Liver (tissue), 9 donors: ENCODE measurements around the gene PLA2G4E. TPM values are rescaled to one million over a fixed set of nuclear protein-coding genes. Genes with fewer than 3 reads are reported as not detected.

Experiments
- DNase-seq: peaks from one replicate; pipeline ENCODE4 v3.0.0-alpha.2; 2017; ENCODE audit warnings: low spot score
- H3K27ac ChIP-seq, 2 donors: one replicate each; pipeline ENCODE4 v1.7.0; 2013; ENCODE audit warnings: inconsistent platforms in 2 of 2, low read length in 2 of 2, control low read depth in 1 of 2, low read depth in 1 of 2, mild to moderate bottlenecking in 1 of 2
- H3K27me3 ChIP-seq, 4 donors: one replicate each; pipeline versions ENCODE4 v1.6.1 to v1.7.0; 2013; ENCODE audit warnings: low read length in 3 of 4, inconsistent platforms in 1 of 4, mild to moderate bottlenecking in 1 of 4, moderate library complexity in 1 of 4; ENCODE audit not compliant: control insufficient read depth in 4 of 4, insufficient read depth in 4 of 4
- H3K36me3 ChIP-seq, 4 donors: one replicate each; pipeline versions ENCODE4 v1.6.1 to v1.7.0; 2013; ENCODE audit warnings: low read length in 3 of 4, mild to moderate bottlenecking in 3 of 4, low read depth in 1 of 4, moderate library complexity in 1 of 4; ENCODE audit not compliant: control insufficient read depth in 4 of 4, insufficient read depth in 3 of 4
- H3K4me1 ChIP-seq, 4 donors: one replicate each; pipeline versions ENCODE4 v1.6.1 to v1.7.0; 2013; ENCODE audit warnings: low read length in 3 of 4, mild to moderate bottlenecking in 3 of 4, moderate library complexity in 1 of 4; ENCODE audit not compliant: control insufficient read depth in 4 of 4, insufficient read depth in 4 of 4
- H3K4me3 ChIP-seq, 3 donors: one replicate each; pipeline versions ENCODE4 v1.6.1 to v1.7.0; 2013; ENCODE audit warnings: low read length in 3 of 3, control low read depth in 1 of 3, low read depth in 1 of 3, mild to moderate bottlenecking in 1 of 3
- H3K9ac ChIP-seq, 2 donors: one replicate each; pipeline ENCODE4 v1.7.0; 2013; ENCODE audit warnings: low read length in 2 of 2, mild to moderate bottlenecking in 2 of 2, moderate library complexity in 2 of 2, control low read depth in 1 of 2, low read depth in 1 of 2
- H3K9me3 ChIP-seq, 4 donors: one replicate each; pipeline versions ENCODE4 v1.6.1 to v1.7.0; 2013; ENCODE audit warnings: low read length in 3 of 4; ENCODE audit not compliant: control insufficient read depth in 4 of 4
- ATF3 ChIP-seq: IDR thresholded peaks from 2 replicates; pipeline ENCODE4 v1.6.1; 2016; ENCODE audit warnings: antibody characterized with exemption
- CTCF ChIP-seq: fragments of 150-350 bp; IDR thresholded peaks from 2 replicates; pipeline ENCODE4 v1.5.1; 2017; ENCODE audit warnings: improper control_type of control experiment, low read depth, low read length; ENCODE audit not compliant: missing input control
- EGR1 ChIP-seq, 2 donors: IDR thresholded peaks; 2 replicates each; pipeline ENCODE4 v1.6.1; 2016 to 2018; ENCODE audit warnings: antibody characterized with exemption in 2 of 2, low read depth in 2 of 2
- FOXA1 ChIP-seq: IDR thresholded peaks from 2 replicates; pipeline ENCODE4 v1.6.1; 2016; ENCODE audit warnings: antibody characterized with exemption
- FOXA2 ChIP-seq: IDR thresholded peaks from 2 replicates; pipeline ENCODE4 v1.6.1; 2016; ENCODE audit warnings: antibody characterized with exemption
- GABPA ChIP-seq, 2 donors: IDR thresholded peaks in 1 of 2; conservative IDR thresholded peaks in 1 of 2; 2 replicates each; pipeline ENCODE4 v1.6.1; 2016; ENCODE audit warnings: antibody characterized with exemption in 2 of 2, mild to moderate bottlenecking in 1 of 2, moderate library complexity in 1 of 2
- HNF4A ChIP-seq, 2 donors: conservative IDR thresholded peaks; 2 replicates each; pipeline ENCODE4 v1.6.1; 2016; ENCODE audit warnings: antibody characterized with exemption in 2 of 2, mild to moderate bottlenecking in 2 of 2
- HNF4G ChIP-seq: IDR thresholded peaks from 2 replicates; pipeline ENCODE4 v1.6.1; 2016; ENCODE audit warnings: antibody characterized with exemption
- JUND ChIP-seq, 2 donors: IDR thresholded peaks; 2 replicates each; pipeline ENCODE4 v1.6.1; 2016; ENCODE audit warnings: antibody characterized with exemption in 2 of 2
- MAX ChIP-seq: IDR thresholded peaks from 2 replicates; pipeline ENCODE4 v1.6.1; 2016; ENCODE audit warnings: antibody characterized with exemption
- NR2F2 ChIP-seq: IDR thresholded peaks from 2 replicates; pipeline ENCODE4 v1.6.1; 2016; ENCODE audit warnings: antibody characterized with exemption
- RAD21 ChIP-seq, 2 donors: IDR thresholded peaks; 2 replicates each; pipeline ENCODE4 v1.6.1; 2016; ENCODE audit warnings: antibody characterized with exemption in 2 of 2, mild to moderate bottlenecking in 2 of 2
- REST ChIP-seq: IDR thresholded peaks from 2 replicates; pipeline ENCODE4 v1.6.1; 2016; ENCODE audit warnings: antibody characterized with exemption, mild to moderate bottlenecking
- RXRA ChIP-seq, 2 donors: IDR thresholded peaks; 2 replicates each; pipeline ENCODE4 v1.6.1; 2017 to 2018; ENCODE audit warnings: antibody characterized with exemption in 2 of 2, mild to moderate bottlenecking in 1 of 2
- SP1 ChIP-seq: IDR thresholded peaks from 2 replicates; pipeline ENCODE4 v1.6.1; 2018; ENCODE audit warnings: antibody characterized with exemption, mild to moderate bottlenecking
- TAF1 ChIP-seq: conservative IDR thresholded peaks from 2 replicates; pipeline ENCODE4 v1.6.1; 2016; ENCODE audit warnings: antibody characterized with exemption, mild to moderate bottlenecking
- YY1 ChIP-seq: IDR thresholded peaks from 2 replicates; pipeline ENCODE4 v1.6.1; 2016; ENCODE audit warnings: antibody characterized with exemption, mild to moderate bottlenecking
- ZBTB33 ChIP-seq: IDR thresholded peaks from 2 replicates; pipeline ENCODE4 v1.6.1; 2016; ENCODE audit warnings: antibody characterized with exemption
- WGBS: extraction: QIAGEN DNeasy Blood & Tissue Kit; methylation state at CpG from one replicate; pipeline ENCODE4 v1.1.7; 2013; 5-methylcytosine and 5-hydroxymethylcytosine counted together
- polyA plus RNA-seq, 2 donors: library from polyadenylated mRNA; stranded (reverse) in 1 of 2; unstranded in 1 of 2; fragments of 200-250 nt in 1 of 2; fragments of >200 nt in 1 of 2; fragmentation: Nextera tagmentation in 1 of 2; extraction: Ambion mirVana in 1 of 2; gene quantifications; one replicate each; pipeline versions ENCODE4 v1.2.1 to v1.2.3, GENCODE V29; 2013 to 2015
- total RNA-seq, 2 donors: library from RNA; depleted of rRNA; stranded (reverse); fragments of >200 nt; gene quantifications; one replicate each; pipeline ENCODE4 v1.2.3, GENCODE V29; 2014
- donor health status: healthy.
- donor health status: healthy.
- donor health status: healthy.
- donor health status: healthy.
- donor health status: healthy.

PLA2G4E gene
- total and polyA plus RNA-seq, 4 donors: not detected

GRCh38 chr15:42064271-42064670, 43.4 kb upstream of the PLA2G4E start:
- Histone ChIP-seq H3K27me3 (no peaks in the 10 kb centered on the region), H3K9ac (no peak overlapping the region), H3K4me1 (peaks cover 0 to 14% (median 13%) of the 10 kb centered on the region in 4 donors), H3K36me3 (no peaks in the 10 kb centered on the region), H3K27ac (no peak overlapping the region), H3K4me3 (no peak overlapping the region), H3K9me3 (no peaks in the 10 kb centered on the region)
- no peak for DNase-seq
- WGBS: 88% methylated on average over 4 of the region's 4 CpGs
- TF ChIP-seq HNF4A (conservative IDR thresholded peaks at IDR 0.05) (no peak), MAX (no peak), ATF3 (no peak), RXRA (IDR thresholded peaks at IDR 0.05) (no peak), GABPA (IDR thresholded peaks at IDR 0.05 in 1 of 2, conservative IDR thresholded peaks at IDR 0.05 in 1 of 2) (no peak), FOXA2 (no peak), ZBTB33 (no peak), TAF1 (no peak), HNF4G (no peak), EGR1 (IDR thresholded peaks at IDR 0.05; ENCODE audit: low read depth in 2 of 2) (no peak), FOXA1 (no peak), JUND (IDR thresholded peaks at IDR 0.05) (no peak), REST (no peak)

- no peak overlapping the region for H3K9ac ChIP-seq
- H3K9me3 ChIP-seq: no peaks in the 10 kb centered on the region
- no peaks in the 10 kb centered on the region for H3K27me3 ChIP-seq
- H3K27ac ChIP-seq: no peak overlapping the region
- TF ChIP-seq NR2F2 (no peak), RAD21 (IDR thresholded peaks at IDR 0.05) (no peak), ZBTB33 (no peak), GABPA (IDR thresholded peaks at IDR 0.05 in 1 of 2, conservative IDR thresholded peaks at IDR 0.05 in 1 of 2) (no peak), EGR1 (IDR thresholded peaks at IDR 0.05; ENCODE audit: low read depth in 2 of 2) (no peak), MAX (no peak), FOXA1 (no peak), CTCF (no peak), SP1 (no peak), FOXA2 (no peak), RXRA (IDR thresholded peaks at IDR 0.05) (no peak), YY1 (no peak)
- DNase-seq: no peak
- no peaks in the 10 kb centered on the region for H3K36me3 ChIP-seq
- 95% methylated on average over 12 of the region's 12 CpGs for WGBS
- no peak overlapping the region for H3K4me3 ChIP-seq
- peaks cover 0 to 14% (median 13%) of the 10 kb centered on the region in 4 donors for H3K4me1 ChIP-seq
These were observed 42.4 kb upstream of the PLA2G4E start for GRCh38 chr15:42063122-42063848.
